Small intestine (tissue), 7 donors: Measurements from ENCODE around the gene ACOT8. TPM values are rescaled to one million over a fixed set of nuclear protein-coding genes. Genes with fewer than 3 reads are reported as not detected.

Experiments used
- DNase-seq, 2 donors: peaks; one replicate each; pipeline versions ENCODE4 v3.0.0 to v3.0.0-alpha.2; 2013
- FAIRE-seq: peaks from 2 replicates; lab custom pipeline; 2012; peaks lifted over from hg19 to GRCh38; lab: Jason Lieb, UNC
- H3K27ac ChIP-seq, 3 donors: one replicate each; pipeline ENCODE4 v1.5.1; 2013; ENCODE audit warnings: low read length in 2 of 3, mild to moderate bottlenecking in 2 of 3, control low read depth in 1 of 3, inconsistent platforms in 1 of 3, low read depth in 1 of 3, moderate library complexity in 1 of 3
- H3K27me3 ChIP-seq, 3 donors: one replicate each; pipeline ENCODE4 v1.6.1; 2013; ENCODE audit warnings: low read length in 3 of 3, inconsistent platforms in 1 of 3; ENCODE audit not compliant: control insufficient read depth in 3 of 3, insufficient read depth in 3 of 3
- H3K36me3 ChIP-seq, 3 donors: one replicate each; pipeline ENCODE4 v1.6.1; 2013; ENCODE audit warnings: low read length in 3 of 3, inconsistent platforms in 1 of 3, low read depth in 1 of 3, mild to moderate bottlenecking in 1 of 3, moderate library complexity in 1 of 3; ENCODE audit not compliant: control insufficient read depth in 3 of 3, insufficient read depth in 2 of 3
- H3K4me1 ChIP-seq, 3 donors: one replicate each; pipeline ENCODE4 v1.6.1; 2013; ENCODE audit warnings: low read length in 2 of 3, inconsistent platforms in 1 of 3, low read depth in 1 of 3, mild to moderate bottlenecking in 1 of 3, moderate library complexity in 1 of 3; ENCODE audit not compliant: control insufficient read depth in 3 of 3, insufficient read depth in 2 of 3
- H3K4me3 ChIP-seq, 3 donors: one replicate each; pipeline ENCODE4 v1.5.1; 2013; ENCODE audit warnings: low read length in 3 of 3, control low read depth in 1 of 3, inconsistent platforms in 1 of 3, low read depth in 1 of 3, mild to moderate bottlenecking in 1 of 3, moderate library complexity in 1 of 3
- H3K9me3 ChIP-seq, 2 donors: one replicate each; pipeline ENCODE4 v1.6.1; 2013; ENCODE audit warnings: low read depth in 1 of 2, low read length in 1 of 2; ENCODE audit not compliant: control insufficient read depth in 2 of 2, insufficient read depth in 1 of 2
- WGBS, 3 donors: extraction: QIAGEN DNeasy Blood & Tissue Kit; methylation state at CpG; one replicate each; pipeline ENCODE4 v1.1.7; 2013; 5-methylcytosine and 5-hydroxymethylcytosine counted together
- polyA plus RNA-seq, 4 donors: library from polyadenylated mRNA; stranded (reverse) in 3 of 4; unstranded in 1 of 4; fragments of 200-250 nt in 3 of 4; fragments of 120-200 nt in 1 of 4; gene quantifications; one replicate each; pipeline versions ENCODE4 v1.2.1 to v1.2.3, GENCODE V29; 2013
- donor health status: healthy with polysubstance abuse.
- donor health status: control.
- donor health status: control.
- donor health status: Bipolar disorder and iron deficiency.
- donor health status: healthy.

The ACOT8 gene
- polyA plus RNA-seq, 4 donors: 28.6 to 123 (median 47.6) TPM

- H3K27ac ChIP-seq: peak overlapping the region in 1 of 3 donors; percentile 16
- WGBS, 3 donors: 49 to 82% (median 63%) methylated on average over 5 of the region's 5 CpGs
- DNase-seq (no peak), FAIRE-seq (no peak)
- no peaks in the 10 kb centered on the region for H3K4me1 ChIP-seq
- H3K27me3 ChIP-seq: no peaks in the 10 kb centered on the region
- peaks cover 14 to 68% (median 20%) of the 10 kb centered on the region in 3 donors for H3K36me3 ChIP-seq
- H3K4me3 ChIP-seq: no peak overlapping the region
- no peaks in the 10 kb centered on the region for H3K9me3 ChIP-seq
Measured at GRCh38 chr20:45842169-45842812, 14.9 kb downstream of the ACOT8 start.

GRCh38 chr20:45841407-45842129 lies 15.6 kb downstream of the ACOT8 start:
- Histone ChIP-seq H3K4me3 (no peak overlapping the region), H3K27me3 (no peaks in the 10 kb centered on the region), H3K9me3 (no peaks in the 10 kb centered on the region), H3K4me1 (no peaks in the 10 kb centered on the region), H3K27ac (no peak overlapping the region), H3K36me3 (peaks cover 14 to 63% (median 20%) of the 10 kb centered on the region in 3 donors)
- DNase-seq: no peak
- 88 to 96% (median 92%) methylated on average over 10 of the region's 10 CpGs for WGBS, 3 donors
- FAIRE-seq: no peak

- no peaks in the 10 kb centered on the region for H3K4me1 ChIP-seq
- no peak overlapping the region for H3K4me3 ChIP-seq
- DNase-seq (no peak), FAIRE-seq (no peak)
- H3K27ac ChIP-seq: no peak overlapping the region
- H3K9me3 ChIP-seq: no peaks in the 10 kb centered on the region
- H3K27me3 ChIP-seq: no peaks in the 10 kb centered on the region
- WGBS, 3 donors: 86 to 91% (median 89%) methylated on average over 21 to 25 of the region's 25 CpGs
- H3K36me3 ChIP-seq: peaks cover 14 to 62% (median 20%) of the 10 kb centered on the region in 3 donors
Measured at GRCh38 chr20:45840700-45841198, 16.4 kb downstream of the ACOT8 start.

- H3K27ac ChIP-seq: no peak overlapping the region
- WGBS, 3 donors: 19 to 52% (median 29%) methylated on average over 1 of the region's 1 CpG
- DNase-seq (no peak), FAIRE-seq (no peak)
- H3K4me3 ChIP-seq: no peak overlapping the region
- no peaks in the 10 kb centered on the region for H3K9me3 ChIP-seq
- no peaks in the 10 kb centered on the region for H3K27me3 ChIP-seq
- peaks cover 0 to 3% (median 0%) of the 10 kb centered on the region in 3 donors for H3K4me1 ChIP-seq
- peaks cover 0 to 28% (median 0%) of the 10 kb centered on the region in 3 donors for H3K36me3 ChIP-seq
Measured at GRCh38 chr20:45836841-45837240, 20.4 kb downstream of the ACOT8 start.

- Histone ChIP-seq H3K27ac (no peak overlapping the region), H3K36me3 (peaks cover 0 to 18% (median 0%) of the 10 kb centered on the region in 3 donors), H3K4me1 (peaks cover 0 to 3% (median 0%) of the 10 kb centered on the region in 3 donors), H3K27me3 (no peaks in the 10 kb centered on the region), H3K4me3 (no peak overlapping the region), H3K9me3 (no peaks in the 10 kb centered on the region)
- DNase-seq: no peak
- WGBS, 3 donors: 77 to 94% (median 91%) methylated on average over 5 of the region's 5 CpGs
- no peak for FAIRE-seq
Measured at GRCh38 chr20:45835825-45836224, 21.4 kb downstream of the ACOT8 start.

- H3K4me3 ChIP-seq: no peak overlapping the region
- no peak overlapping the region for H3K27ac ChIP-seq
- H3K36me3 ChIP-seq: peaks cover 0 to 14% (median 0%) of the 10 kb centered on the region in 3 donors
- H3K27me3 ChIP-seq: no peaks in the 10 kb centered on the region
- no peaks in the 10 kb centered on the region for H3K9me3 ChIP-seq
- DNase-seq (no peak), FAIRE-seq (no peak)
- H3K4me1 ChIP-seq: peaks cover 0 to 3% (median 0%) of the 10 kb centered on the region in 3 donors
- 67 to 90% (median 80%) methylated on average over 3 of the region's 3 CpGs for WGBS, 3 donors
Measured at GRCh38 chr20:45835329-45835765, 21.8 kb downstream of the ACOT8 start.

GRCh38 chr20:45834797-45835161 lies 22.4 kb downstream of the ACOT8 start:
- Histone ChIP-seq H3K36me3 (peaks cover 0 to 8% (median 0%) of the 10 kb centered on the region in 3 donors), H3K27ac (peak overlapping the region in 1 of 3 donors; percentile 22), H3K9me3 (no peaks in the 10 kb centered on the region), H3K4me3 (no peak overlapping the region), H3K27me3 (no peaks in the 10 kb centered on the region), H3K4me1 (peaks cover 0 to 3% (median 0%) of the 10 kb centered on the region in 3 donors)
- WGBS, 3 donors: 79 to 84% (median 83%) methylated on average over 14 of the region's 14 CpGs
- DNase-seq: no peak
- no peak for FAIRE-seq
